Chondrocyte (in vitro differentiated cells): ENCODE data around the gene INSYN2A. TPM values are rescaled to one million over a fixed set of nuclear protein-coding genes. Genes with fewer than 3 reads are reported as not detected.
A peak's percentile ranks its signal among the peaks of the same experiment; 100 is the strongest.

Experiments used
- DNase-seq: peaks from one replicate; pipeline ENCODE4 v3.0.0; 2021; ENCODE audit warnings: mixed read lengths, low spot score
- H3K27ac Mint-ChIP-seq: one replicate; pipeline ENCODE4 v1.8.0; 2021; ENCODE audit warnings: mild to moderate bottlenecking, moderate library complexity, mixed read lengths; ENCODE audit not compliant: unreplicated experiment
- H3K27me3 Mint-ChIP-seq: 2 replicates; pipeline ENCODE4 v1.8.0; 2021; ENCODE audit warnings: low read depth, mixed read lengths
- H3K36me3 Mint-ChIP-seq: 2 replicates; pipeline ENCODE4 v1.8.0; 2021; ENCODE audit warnings: low read depth, mixed read lengths
- H3K4me1 Mint-ChIP-seq: 2 replicates; pipeline ENCODE4 v1.8.0; 2021; ENCODE audit warnings: low read depth, mild to moderate bottlenecking, mixed read lengths
- H3K4me3 Mint-ChIP-seq: one replicate; pipeline ENCODE4 v1.8.0; 2021; ENCODE audit warnings: mild to moderate bottlenecking, moderate library complexity, mixed read lengths; ENCODE audit not compliant: unreplicated experiment
- H3K9me3 Mint-ChIP-seq: 2 replicates; pipeline ENCODE4 v1.8.0; 2021; ENCODE audit warnings: low read depth, mixed read lengths
- CTCF ChIP-seq: fragments of 200-600 bp; sonication (generic); IDR thresholded peaks from 2 replicates; pipeline ENCODE4 v1.5.0; 2021; ENCODE audit warnings: antibody characterized with exemption, mild to moderate bottlenecking, moderate library complexity
- total RNA-seq: library from RNA; stranded (reverse); gene quantifications from 3 replicates; pipeline ENCODE4 v1.2.1, GENCODE V29; 2021

The INSYN2A gene
- total RNA-seq, 1 donor from 2014 or later: 0.10 TPM

GRCh38 chr10:127198307-127198706 is 1.9 kb upstream of the INSYN2A start:
- H3K4me3 Mint-ChIP-seq: no peak overlapping the region

DNA sequence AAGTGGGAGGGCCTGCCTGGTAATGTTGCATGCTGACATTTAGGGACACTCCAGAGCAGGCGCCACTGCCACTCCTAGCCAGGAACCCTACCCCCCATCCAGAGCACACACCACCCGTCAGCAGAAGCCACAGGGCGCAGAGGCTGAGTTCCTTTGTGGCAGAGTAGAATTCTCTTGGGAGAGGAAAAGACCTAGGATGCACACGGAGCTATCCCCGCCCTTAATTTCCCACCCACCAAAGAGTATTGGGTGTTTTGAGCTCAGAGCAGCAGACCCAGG is 702 bp upstream of the INSYN2A start:
- H3K27ac Mint-ChIP-seq: peak overlapping the region; percentile 22
- DNase-seq: no peak
- H3K36me3 Mint-ChIP-seq: no peaks in the 10 kb centered on the region
- TF ChIP-seq CTCF: no peak
- H3K9me3 Mint-ChIP-seq: no peaks in the 10 kb centered on the region
- peak overlapping the region; percentile 75 for H3K4me3 Mint-ChIP-seq
- peaks cover 6% of the 10 kb centered on the region for H3K4me1 Mint-ChIP-seq
- no peaks in the 10 kb centered on the region for H3K27me3 Mint-ChIP-seq

More at GRCh38 chr10:127198307-127198706, 1.9 kb upstream of the INSYN2A start:
- no peaks in the 10 kb centered on the region for H3K9me3 Mint-ChIP-seq
- peak; percentile 53 for TF ChIP-seq CTCF
- no peaks in the 10 kb centered on the region for H3K36me3 Mint-ChIP-seq
- H3K4me1 Mint-ChIP-seq: peaks cover 6% of the 10 kb centered on the region
- no peaks in the 10 kb centered on the region for H3K27me3 Mint-ChIP-seq
- no peak for DNase-seq
- H3K27ac Mint-ChIP-seq: no peak overlapping the region

DNA sequence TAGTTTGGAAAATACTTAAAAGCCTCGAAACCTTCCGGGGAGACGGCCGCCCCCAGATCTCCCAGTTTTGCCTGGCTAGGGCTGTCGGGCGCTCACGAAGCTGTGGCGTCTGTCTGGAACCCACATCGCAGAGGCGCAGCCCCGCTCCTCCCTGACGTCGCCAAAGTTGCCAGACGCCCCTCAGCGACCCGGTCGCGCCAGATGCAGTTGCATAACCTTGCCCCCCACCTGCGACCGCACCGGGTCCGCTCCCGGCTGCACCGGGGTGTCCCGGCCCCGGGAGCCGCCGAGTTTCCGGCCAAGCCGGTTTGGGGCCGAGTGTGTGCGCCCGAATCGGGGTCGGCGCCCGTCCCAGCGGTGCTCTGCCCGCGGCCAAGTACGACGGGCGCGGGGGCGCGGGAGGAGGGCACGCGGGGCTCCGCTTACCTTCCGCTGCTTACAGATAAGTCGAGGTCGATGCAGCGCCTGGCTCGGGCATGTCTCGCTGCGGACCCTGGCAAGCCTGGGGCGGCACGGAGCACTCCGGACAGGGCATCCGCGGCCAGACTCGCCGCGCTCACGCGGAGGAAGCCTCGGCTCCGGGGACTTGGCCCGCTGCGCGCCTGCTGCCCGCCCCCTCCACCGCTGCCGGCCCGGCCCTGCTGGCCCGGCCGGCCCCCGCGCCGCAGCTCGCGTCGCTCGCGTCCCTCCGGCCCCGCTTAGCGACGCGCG is 665 bp downstream of the INSYN2A start:
- no peak for DNase-seq
- Mint-ChIP-seq H3K4me1 (peaks cover 6% of the 10 kb centered on the region), H3K27ac (no peak overlapping the region), H3K4me3 (peak overlapping the region; percentile 41), H3K9me3 (no peaks in the 10 kb centered on the region), H3K36me3 (peaks cover 1% of the 10 kb centered on the region), H3K27me3 (no peaks in the 10 kb centered on the region)
- no peak for TF ChIP-seq CTCF

GRCh38 chr10:127195041-127195506 is 1.3 kb downstream of the INSYN2A start:
- Mint-ChIP-seq H3K4me1 (peaks cover 6% of the 10 kb centered on the region), H3K9me3 (no peaks in the 10 kb centered on the region), H3K27ac (peak overlapping the region; percentile 12), H3K4me3 (peak overlapping the region; percentile 41), H3K27me3 (no peaks in the 10 kb centered on the region), H3K36me3 (peaks cover 1% of the 10 kb centered on the region)
- DNase-seq: no peak
- no peak for TF ChIP-seq CTCF

GRCh38 chr10:127194599-127194998 is 1.8 kb downstream of the INSYN2A start:
- no peak for DNase-seq
- H3K27me3 Mint-ChIP-seq: no peaks in the 10 kb centered on the region
- peaks cover 6% of the 10 kb centered on the region for H3K4me1 Mint-ChIP-seq
- peak overlapping the region; percentile 2 for H3K4me3 Mint-ChIP-seq
- no peak overlapping the region for H3K27ac Mint-ChIP-seq
- no peak for TF ChIP-seq CTCF
- H3K36me3 Mint-ChIP-seq: peaks cover 1% of the 10 kb centered on the region
- no peaks in the 10 kb centered on the region for H3K9me3 Mint-ChIP-seq
